ENCODE measurements around the gene FAM53A.

FAM53A gene

DNA sequence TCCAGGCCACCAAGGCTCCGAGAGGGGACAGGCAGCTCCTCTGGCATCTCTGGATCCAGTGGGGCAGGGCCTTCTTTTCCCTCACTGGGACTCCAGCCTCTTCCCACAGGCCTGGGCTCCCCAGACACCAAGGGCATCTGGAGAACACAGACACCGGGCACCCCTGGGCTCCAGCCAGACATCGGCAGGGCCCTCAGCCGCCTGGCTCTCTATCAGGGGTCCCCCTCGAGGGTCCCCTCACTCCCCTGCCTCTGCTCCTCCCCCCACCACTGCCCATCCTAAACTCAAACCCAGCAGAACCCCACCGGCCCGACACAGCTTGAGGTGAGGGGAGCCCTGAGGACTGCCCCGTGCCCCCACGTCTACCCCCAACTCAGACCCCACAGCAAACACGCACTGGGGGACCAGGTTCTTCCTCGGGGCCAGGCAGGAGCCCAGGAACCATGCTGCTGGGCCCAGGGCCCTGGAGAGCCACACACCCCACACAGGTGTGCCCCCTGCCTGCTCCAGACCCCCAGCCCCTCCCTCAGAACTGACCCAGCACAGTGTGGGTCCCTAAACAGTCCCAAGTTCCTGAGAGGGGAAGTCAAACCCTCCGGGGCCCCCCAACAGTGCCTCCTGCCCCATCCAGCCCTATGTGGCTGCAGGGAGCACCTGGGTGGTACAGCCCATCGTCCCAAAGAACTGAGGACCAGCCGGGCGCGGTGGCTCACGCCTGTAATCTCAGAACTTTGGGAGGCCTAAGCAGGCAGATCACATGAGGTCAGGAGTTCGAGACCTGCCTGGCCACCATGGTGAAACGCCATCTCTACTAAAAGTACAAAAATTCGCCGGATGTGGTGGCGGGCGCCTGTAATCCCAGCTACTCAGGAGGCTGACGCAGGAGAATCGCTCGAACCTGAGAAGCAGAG is 86.8 kb downstream of the FAM53A start:
- Histone ChIP-seq H3K36me3 (ENCODE audit: control insufficient read depth, insufficient read depth, low read length) (no peaks in the 10 kb centered on the region), H3K4me3 (ENCODE audit: low read length) (no peak overlapping the region), H3K4me1 (ENCODE audit: control insufficient read depth, insufficient read depth, low read length) (0 out of 2 replicates have a peak, but pooled peaks cover 2% of the 10 kb centered on the region), H3K9me3 (ENCODE audit: control insufficient read depth, insufficient read depth, low read length) (no peaks in the 10 kb centered on the region), H3K27ac (ENCODE audit: low read length) (no peak overlapping the region), H3K27me3 (ENCODE audit: control insufficient read depth, insufficient read depth, low read length) (no peaks in the 10 kb centered on the region)
- no CpG with 5 or more reads among the region's 26 CpGs for WGBS (ENCODE audit: insufficient coverage, insufficient read length)
- no peak for DNase-seq (ENCODE audit: low read depth, low spot score)

DNA sequence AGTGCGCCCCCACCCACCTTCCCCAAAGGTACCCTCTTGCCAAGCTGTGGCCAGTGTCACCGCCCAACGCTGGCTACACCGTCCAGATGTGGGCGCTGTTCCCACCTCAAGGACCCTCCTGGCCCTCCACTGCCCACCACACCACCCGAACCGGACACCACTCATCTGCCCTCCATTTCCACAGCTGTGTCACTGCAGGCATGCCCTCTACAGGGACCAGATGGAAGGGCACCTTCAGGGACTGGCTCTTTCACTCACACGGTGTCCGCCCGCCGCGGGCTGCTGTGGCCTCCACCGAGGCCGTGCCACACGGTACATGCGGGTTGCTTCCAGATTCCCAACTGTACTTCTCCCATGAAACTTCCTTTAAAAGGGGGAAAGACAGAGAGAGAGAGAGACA is 87.7 kb downstream of the FAM53A start:
- Histone ChIP-seq H3K27ac (ENCODE audit: low read length) (no peak overlapping the region), H3K9me3 (ENCODE audit: control insufficient read depth, insufficient read depth, low read length) (no peaks in the 10 kb centered on the region), H3K36me3 (ENCODE audit: control insufficient read depth, insufficient read depth, low read length) (no peaks in the 10 kb centered on the region), H3K27me3 (ENCODE audit: control insufficient read depth, insufficient read depth, low read length) (no peaks in the 10 kb centered on the region), H3K4me1 (ENCODE audit: control insufficient read depth, insufficient read depth, low read length) (peaks cover 2% of the 10 kb centered on the region; the same call in 1 of the 2 replicates), H3K4me3 (ENCODE audit: low read length) (no peak overlapping the region)
- WGBS (ENCODE audit: insufficient coverage, insufficient read length): no CpG with 5 or more reads among the region's 16 CpGs
- no peak for DNase-seq (ENCODE audit: low read depth, low spot score)

DNA sequence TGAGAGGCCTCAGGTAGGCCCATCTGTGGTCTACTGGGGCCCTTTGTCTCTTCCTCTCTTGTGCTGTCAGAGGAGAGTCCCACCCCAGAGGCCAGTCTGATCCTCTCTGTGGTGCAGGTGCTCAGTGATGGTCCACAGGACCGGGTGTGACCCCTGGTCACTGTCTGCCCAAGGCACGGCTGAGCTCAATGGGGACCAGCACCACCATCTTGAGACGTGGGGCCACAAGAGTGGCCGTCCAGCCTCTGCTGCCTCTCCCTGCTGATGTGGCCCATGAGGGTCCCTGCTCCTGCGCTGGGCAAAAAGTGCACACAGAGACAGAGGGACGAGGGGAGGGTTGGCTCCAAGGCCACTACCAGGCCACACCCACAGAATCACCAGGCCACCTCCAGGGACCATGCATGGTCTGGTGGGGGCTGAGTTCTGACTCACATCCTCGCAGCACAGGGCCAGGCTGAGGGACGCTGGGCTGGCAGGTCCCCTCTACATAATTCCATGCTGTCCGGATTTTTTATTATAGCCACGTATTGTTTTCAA is 88.3 kb downstream of the FAM53A start:
- Histone ChIP-seq H3K4me1 (ENCODE audit: control insufficient read depth, insufficient read depth, low read length) (peaks cover 2% of the 10 kb centered on the region; the same call in 1 of the 2 replicates), H3K27ac (ENCODE audit: low read length) (no peak overlapping the region), H3K36me3 (ENCODE audit: control insufficient read depth, insufficient read depth, low read length) (no peaks in the 10 kb centered on the region), H3K27me3 (ENCODE audit: control insufficient read depth, insufficient read depth, low read length) (no peaks in the 10 kb centered on the region), H3K9me3 (ENCODE audit: control insufficient read depth, insufficient read depth, low read length) (no peaks in the 10 kb centered on the region), H3K4me3 (ENCODE audit: low read length) (no peak overlapping the region)
- WGBS (ENCODE audit: insufficient coverage, insufficient read length): no CpG with 5 or more reads among the region's 10 CpGs
- DNase-seq (ENCODE audit: low read depth, low spot score): no peak

DNA sequence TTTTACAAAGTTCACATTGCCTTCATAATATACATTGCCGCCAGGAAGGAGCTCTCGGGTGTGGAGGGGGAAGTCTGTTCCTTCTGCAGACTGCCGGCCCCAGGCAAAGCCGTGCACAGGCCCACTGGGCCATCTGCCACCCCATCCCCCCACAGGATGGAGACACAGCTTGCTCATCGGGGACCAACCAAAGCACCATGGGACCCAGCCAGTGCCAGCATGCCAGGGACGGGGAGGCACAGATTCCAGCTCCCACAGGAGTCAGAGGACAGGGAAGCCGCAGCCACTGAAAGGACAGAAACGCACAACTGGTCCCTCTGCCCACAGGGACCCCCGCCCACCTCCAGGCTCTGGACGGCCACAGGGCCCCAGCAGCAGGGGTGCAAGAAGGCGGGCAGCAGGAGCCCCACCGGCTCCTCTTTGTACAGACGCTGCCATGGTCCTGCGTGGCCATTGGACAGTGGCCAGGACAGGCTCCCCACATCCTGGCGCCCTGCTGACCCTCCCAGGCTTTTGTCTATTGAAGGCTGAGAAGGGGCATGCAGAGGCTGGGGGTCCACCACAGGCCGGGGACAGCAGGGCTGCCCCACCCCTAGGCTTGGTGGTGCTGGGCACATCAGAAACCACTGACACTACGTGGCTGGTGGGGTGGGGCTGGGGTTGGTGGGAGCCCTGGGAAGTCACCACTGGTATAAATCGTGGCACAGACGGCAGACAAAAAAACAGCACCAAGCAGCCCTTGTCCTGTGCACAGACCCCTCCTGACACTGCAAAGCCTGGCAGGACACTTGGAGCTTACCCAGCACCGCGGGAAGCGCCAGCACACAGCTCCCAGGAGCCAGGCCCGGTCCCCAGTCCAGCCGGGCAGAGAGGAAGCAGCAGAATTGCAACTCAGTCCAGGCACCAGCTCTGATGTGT is 89.0 kb downstream of the FAM53A start:
- H3K27ac ChIP-seq (ENCODE audit: low read length): no peak overlapping the region

DNA sequence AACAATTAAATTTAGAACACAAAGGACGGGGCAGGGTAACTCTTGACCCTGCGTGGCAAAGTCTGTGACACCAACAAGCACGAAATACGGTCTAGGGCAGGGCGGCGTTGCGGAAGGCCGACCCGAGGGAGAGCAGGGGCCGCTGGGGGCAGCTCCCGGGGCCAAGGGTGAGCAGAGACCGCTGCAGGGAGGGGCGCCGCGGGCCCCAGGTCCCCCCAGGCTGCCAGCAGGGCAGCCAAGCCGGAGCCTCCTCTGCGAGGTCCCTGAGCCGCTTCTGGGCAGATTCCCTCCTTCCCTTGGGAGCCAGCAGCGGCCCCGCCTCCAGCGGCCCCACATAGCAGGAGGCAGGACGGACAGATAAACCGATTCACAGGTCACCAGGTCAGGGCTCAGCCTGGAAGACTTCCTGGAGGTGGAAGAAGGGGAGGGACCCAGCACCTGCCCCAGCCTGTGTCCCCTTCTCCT is 90.2 kb downstream of the FAM53A start:
- H3K4me3 ChIP-seq (ENCODE audit: low read length): no peak overlapping the region
- no peaks in the 10 kb centered on the region for H3K27me3 ChIP-seq (ENCODE audit: control insufficient read depth, insufficient read depth, low read length)
- whole genome bisulfite sequencing (ENCODE audit: insufficient coverage, insufficient read length): no CpG with 5 or more reads among the region's 23 CpGs
- no peak for DNase-seq (ENCODE audit: low read depth, low spot score)
- no peak overlapping the region for H3K27ac ChIP-seq (ENCODE audit: low read length)
- H3K36me3 ChIP-seq (ENCODE audit: control insufficient read depth, insufficient read depth, low read length): no peaks in the 10 kb centered on the region
- H3K9me3 ChIP-seq (ENCODE audit: control insufficient read depth, insufficient read depth, low read length): no peaks in the 10 kb centered on the region
- no peaks in the 10 kb centered on the region; the same call in 1 of the 2 replicates for H3K4me1 ChIP-seq (ENCODE audit: control insufficient read depth, insufficient read depth, low read length)

More for the DNA sequence above, 89.0 kb downstream of the FAM53A start:
- no CpG with 5 or more reads among the region's 24 CpGs for WGBS (ENCODE audit: insufficient coverage, insufficient read length)
- Histone ChIP-seq H3K4me1 (ENCODE audit: control insufficient read depth, insufficient read depth, low read length) (peaks cover 2% of the 10 kb centered on the region; the same call in 1 of the 2 replicates), H3K27me3 (ENCODE audit: control insufficient read depth, insufficient read depth, low read length) (no peaks in the 10 kb centered on the region), H3K4me3 (ENCODE audit: low read length) (no peak overlapping the region), H3K36me3 (ENCODE audit: control insufficient read depth, insufficient read depth, low read length) (no peaks in the 10 kb centered on the region), H3K9me3 (ENCODE audit: control insufficient read depth, insufficient read depth, low read length) (no peaks in the 10 kb centered on the region)
- no peak for DNase-seq (ENCODE audit: low read depth, low spot score)

DNA sequence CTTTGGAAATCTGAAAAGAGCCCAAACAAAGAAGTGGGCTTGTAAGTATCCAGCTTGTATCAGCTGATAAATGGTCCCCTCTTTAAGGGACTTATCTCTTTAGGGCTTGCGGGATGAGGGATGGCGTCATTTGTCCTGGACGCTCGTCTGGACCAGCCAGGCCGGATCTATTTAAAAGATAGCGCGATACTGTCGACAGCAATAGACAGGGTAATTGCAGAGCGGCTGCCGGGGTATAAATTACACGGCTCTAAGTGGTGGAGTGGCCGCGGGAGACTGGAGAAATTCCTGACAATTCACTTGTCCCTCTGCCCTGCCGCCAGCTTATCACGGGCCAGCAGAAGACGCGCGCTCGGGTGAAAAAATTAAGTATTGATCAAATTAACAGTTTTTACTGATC is 90.7 kb downstream of the FAM53A start:
- H3K9me3 ChIP-seq (ENCODE audit: control insufficient read depth, insufficient read depth, low read length): no peaks in the 10 kb centered on the region
- no peaks in the 10 kb centered on the region for H3K36me3 ChIP-seq (ENCODE audit: control insufficient read depth, insufficient read depth, low read length)
- no peaks in the 10 kb centered on the region for H3K27me3 ChIP-seq (ENCODE audit: control insufficient read depth, insufficient read depth, low read length)
- H3K4me1 ChIP-seq (ENCODE audit: control insufficient read depth, insufficient read depth, low read length): no peaks in the 10 kb centered on the region; the same call in 1 of the 2 replicates
- WGBS (ENCODE audit: insufficient coverage, insufficient read length): no CpG with 5 or more reads among the region's 19 CpGs
- H3K27ac ChIP-seq (ENCODE audit: low read length): no peak overlapping the region
- no peak for DNase-seq (ENCODE audit: low read depth, low spot score)
- no peak overlapping the region for H3K4me3 ChIP-seq (ENCODE audit: low read length)

DNA sequence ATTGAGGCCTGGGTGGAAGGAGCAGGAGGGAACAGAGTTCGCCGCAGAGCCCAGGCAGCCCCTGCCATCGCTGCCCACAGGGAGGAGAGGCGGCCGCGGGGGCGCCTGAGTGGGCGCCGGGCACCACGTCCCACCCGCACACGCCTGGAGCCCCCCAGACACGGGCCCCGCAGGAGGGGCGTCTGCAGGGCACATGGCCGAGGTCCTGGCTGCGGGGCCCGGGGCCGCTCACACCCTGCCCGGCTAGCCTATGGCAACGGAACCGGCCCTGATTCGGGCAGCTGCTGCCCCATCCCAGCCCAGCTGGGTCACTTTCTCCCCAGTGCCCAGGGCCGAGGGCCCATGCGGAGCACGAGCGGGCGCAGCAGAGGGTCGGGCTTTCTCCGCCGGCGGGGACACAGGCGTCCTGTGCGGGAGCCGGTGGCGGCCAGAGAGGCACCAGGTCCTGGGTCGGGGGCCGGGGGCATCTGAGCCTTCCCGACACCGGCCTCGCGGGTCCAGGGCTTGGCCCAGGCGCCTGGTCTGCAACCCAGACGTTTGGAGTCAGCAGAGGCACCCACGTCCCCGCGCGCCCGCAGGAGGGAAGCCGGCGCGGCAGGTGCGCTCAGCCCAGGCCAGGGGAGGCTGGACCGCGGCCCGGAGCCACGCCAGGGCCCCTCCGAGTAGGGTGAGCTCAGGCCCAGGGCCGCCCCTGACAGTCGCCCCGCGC is 91.2 kb downstream of the FAM53A start:
- no peak overlapping the region for H3K4me3 ChIP-seq (ENCODE audit: low read length)
- H3K36me3 ChIP-seq (ENCODE audit: control insufficient read depth, insufficient read depth, low read length): no peaks in the 10 kb centered on the region
- no peak for DNase-seq (ENCODE audit: low read depth, low spot score)
- H3K4me1 ChIP-seq (ENCODE audit: control insufficient read depth, insufficient read depth, low read length): no peaks in the 10 kb centered on the region; the same call in 1 of the 2 replicates
- WGBS (ENCODE audit: insufficient coverage, insufficient read length): no CpG with 5 or more reads among the region's 62 CpGs
- no peaks in the 10 kb centered on the region for H3K27me3 ChIP-seq (ENCODE audit: control insufficient read depth, insufficient read depth, low read length)
- no peaks in the 10 kb centered on the region for H3K9me3 ChIP-seq (ENCODE audit: control insufficient read depth, insufficient read depth, low read length)
- no peak overlapping the region for H3K27ac ChIP-seq (ENCODE audit: low read length)

DNA sequence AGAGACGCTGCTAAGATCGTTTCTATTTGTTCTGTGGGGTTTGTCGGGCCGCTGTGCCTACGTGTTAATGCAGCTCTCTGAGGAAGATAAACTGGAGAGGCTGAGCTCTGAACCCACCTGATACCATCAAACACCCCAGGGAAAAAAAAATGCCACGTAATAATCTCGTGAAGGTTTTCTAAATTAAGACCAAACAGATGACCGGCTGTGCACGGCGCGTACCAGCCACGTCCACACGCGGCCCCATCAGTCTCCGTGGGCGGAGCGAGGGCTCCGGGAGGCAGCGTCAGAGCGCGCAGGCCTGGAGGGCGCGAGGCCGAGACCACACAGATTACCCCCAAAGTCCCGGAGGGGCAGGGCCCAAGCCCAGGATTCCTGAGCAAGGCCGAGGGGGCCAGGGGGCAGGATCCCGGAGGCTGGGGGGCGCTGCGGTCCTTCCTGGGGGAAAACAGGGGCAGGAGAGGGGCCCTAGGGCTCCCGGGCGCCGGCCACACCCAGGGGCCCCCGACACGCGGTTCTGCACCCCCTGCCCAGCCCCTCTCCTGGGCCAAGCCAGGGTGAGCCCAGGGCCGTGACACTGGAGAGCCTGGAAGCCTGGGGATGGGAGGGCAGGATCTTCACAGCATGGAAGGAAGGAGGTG is 91.9 kb downstream of the FAM53A start:
- WGBS (ENCODE audit: insufficient coverage, insufficient read length): no CpG with 5 or more reads among the region's 36 CpGs
- no peaks in the 10 kb centered on the region for H3K36me3 ChIP-seq (ENCODE audit: control insufficient read depth, insufficient read depth, low read length)
- H3K27me3 ChIP-seq (ENCODE audit: control insufficient read depth, insufficient read depth, low read length): no peaks in the 10 kb centered on the region
- no peak for DNase-seq (ENCODE audit: low read depth, low spot score)
- no peak overlapping the region for H3K27ac ChIP-seq (ENCODE audit: low read length)
- no peak overlapping the region for H3K4me3 ChIP-seq (ENCODE audit: low read length)
- no peaks in the 10 kb centered on the region for H3K9me3 ChIP-seq (ENCODE audit: control insufficient read depth, insufficient read depth, low read length)
- H3K4me1 ChIP-seq (ENCODE audit: control insufficient read depth, insufficient read depth, low read length): no peaks in the 10 kb centered on the region; the same call in 1 of the 2 replicates

DNA sequence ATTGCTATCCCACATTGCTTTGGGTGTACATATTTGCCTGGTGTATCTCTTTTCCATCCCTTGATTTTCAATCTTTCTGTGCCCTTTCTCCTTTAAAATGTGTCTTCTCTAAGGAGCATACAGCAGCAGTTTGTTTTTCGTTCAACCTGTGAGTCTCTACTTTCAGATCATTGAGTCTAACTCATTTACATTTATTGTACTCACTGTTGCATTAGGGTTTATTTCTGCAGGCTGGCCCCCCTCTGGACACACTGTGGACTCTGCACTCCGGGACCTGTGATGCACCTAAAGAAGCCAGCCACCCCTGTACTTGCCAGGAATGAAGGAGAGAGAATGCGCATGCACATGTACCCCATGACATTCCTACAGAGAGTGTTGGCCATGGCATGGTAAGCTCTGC is 93.0 kb downstream of the FAM53A start:
- no peaks in the 10 kb centered on the region; the same call in 1 of the 2 replicates for H3K4me1 ChIP-seq (ENCODE audit: control insufficient read depth, insufficient read depth, low read length)
- no peaks in the 10 kb centered on the region for H3K27me3 ChIP-seq (ENCODE audit: control insufficient read depth, insufficient read depth, low read length)
- WGBS (ENCODE audit: insufficient coverage, insufficient read length): no CpG with 5 or more reads among the region's 3 CpGs
- DNase-seq (ENCODE audit: low read depth, low spot score): no peak
- no peaks in the 10 kb centered on the region for H3K36me3 ChIP-seq (ENCODE audit: control insufficient read depth, insufficient read depth, low read length)
- H3K9me3 ChIP-seq (ENCODE audit: control insufficient read depth, insufficient read depth, low read length): no peaks in the 10 kb centered on the region
- no peak overlapping the region for H3K27ac ChIP-seq (ENCODE audit: low read length)
- no peak overlapping the region for H3K4me3 ChIP-seq (ENCODE audit: low read length)

Data from iPS DF 6.9 (cell line).